NCI-H2196 treated with DMSO at 0.1 percent for 48 hours (cell line): ENCODE data around the gene PDS5B.
"Not testable (repeated sequence)": the region's sequence is repeated elsewhere in the genome, so short reads cannot be mapped to it uniquely, and the experiment has no call there.

Experiments
- DNase-seq: peaks from one replicate; lab custom pipeline; 2025; ENCODE audit not compliant: unreplicated experiment; lab: John Stamatoyannopoulos, UW

The PDS5B gene

GRCh38 chr13:32781906-32782305 is 195.7 kb downstream of the PDS5B start:
- no peak for DNase-seq

GRCh38 chr13:32783067-32783466 is 196.8 kb downstream of the PDS5B start:
- no peak for DNase-seq

DNA sequence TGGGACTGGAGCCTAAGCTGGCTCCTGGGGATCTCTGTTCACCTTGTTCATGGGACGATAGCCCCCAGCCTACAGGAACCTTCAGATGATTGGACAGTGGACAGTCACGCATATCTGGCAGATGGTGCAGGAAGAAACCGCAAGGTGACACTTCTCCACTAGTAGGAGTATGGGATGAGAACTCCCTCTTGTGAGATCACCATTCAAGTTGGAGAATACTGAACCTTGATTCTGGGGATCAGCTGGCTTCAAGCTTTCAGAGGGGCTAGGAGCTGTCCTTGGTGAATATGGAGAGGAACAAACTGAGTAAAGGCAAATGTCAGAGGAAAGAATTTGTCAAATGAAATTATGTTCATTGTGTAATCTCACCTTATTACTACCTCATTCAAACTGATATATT is 204.5 kb downstream of the PDS5B start:
- no peak for DNase-seq

- no peak for DNase-seq
Observed at GRCh38 chr13:32791545-32792172, 205.4 kb downstream of the PDS5B start.

DNA sequence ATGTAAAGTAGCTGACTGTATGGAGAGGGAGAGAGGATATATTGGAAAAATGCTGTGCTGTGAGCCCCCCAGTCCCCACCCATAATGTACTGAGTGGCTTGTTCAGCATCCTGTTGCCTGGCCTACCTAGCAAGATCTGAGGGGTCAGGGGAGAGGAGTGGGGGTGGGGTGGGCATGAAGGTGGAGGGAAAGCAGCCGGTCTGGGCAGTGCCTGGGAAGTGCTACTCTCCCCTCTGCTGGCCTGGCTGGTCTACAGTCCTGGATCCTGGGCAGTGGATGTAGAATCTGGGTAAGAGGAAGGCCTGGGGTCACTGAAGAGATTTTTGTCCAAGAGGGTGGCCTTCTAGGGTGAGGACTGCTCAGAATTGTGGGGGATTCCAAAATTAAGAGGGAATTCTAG is 210.5 kb downstream of the PDS5B start:
- DNase-seq: no peak

- no peak for DNase-seq
Observed at GRCh38 chr13:32802159-32802558, 215.9 kb downstream of the PDS5B start.

GRCh38 chr13:32804673-32805230 is 218.5 kb downstream of the PDS5B start:
- no peak for DNase-seq

GRCh38 chr13:32811297-32811800 is 225.1 kb downstream of the PDS5B start:
- DNase-seq: no peak

DNA sequence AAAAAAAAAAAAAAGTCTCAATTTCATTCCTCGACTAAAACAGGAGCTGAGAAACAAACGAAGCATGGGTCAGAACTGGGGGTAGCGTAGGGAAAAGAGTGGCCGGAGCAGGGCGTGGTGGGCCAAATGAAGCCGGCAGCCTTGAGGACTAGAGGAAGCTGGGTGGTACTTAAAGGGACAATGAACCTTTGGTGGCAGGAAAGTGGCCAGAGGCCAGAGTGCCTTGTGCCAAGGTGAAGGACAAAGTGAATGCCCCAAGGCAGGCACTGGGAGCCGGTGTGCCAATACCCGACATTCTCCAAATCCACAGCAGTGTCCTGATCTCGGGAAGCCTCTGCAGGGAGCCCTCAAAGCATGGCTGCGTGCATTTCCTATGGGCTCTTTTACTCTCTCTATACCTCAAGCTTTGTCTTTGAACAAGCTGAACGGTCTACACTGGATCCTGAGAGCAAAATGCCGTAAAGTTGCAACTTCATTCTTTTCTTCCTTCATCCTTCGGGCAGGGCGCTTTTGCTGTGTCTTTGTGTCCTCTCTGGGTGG is 235.0 kb downstream of the PDS5B start:
- DNase-seq: no peak

DNA sequence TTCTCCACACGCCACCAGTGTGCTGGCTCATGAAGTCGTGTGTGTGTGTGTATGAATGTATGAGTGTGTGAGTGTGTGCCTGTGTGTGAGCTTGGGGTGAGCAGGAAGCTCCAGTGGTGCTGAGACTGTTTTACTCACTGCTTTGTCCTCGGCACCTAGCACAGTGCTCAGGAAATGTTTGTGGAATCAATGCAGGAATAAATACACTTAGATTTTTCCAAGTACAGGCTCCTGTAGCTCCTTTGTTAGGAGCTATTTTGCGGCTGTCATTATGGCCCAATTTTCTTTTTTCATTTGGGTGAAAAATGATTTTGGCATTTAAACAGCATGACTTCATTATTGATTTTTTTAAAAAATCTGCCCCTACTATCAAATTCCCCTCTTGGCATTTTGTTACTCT is 236.5 kb downstream of the PDS5B start:
- no peak for DNase-seq

GRCh38 chr13:32823597-32823996 is 237.3 kb downstream of the PDS5B start:
- no peak for DNase-seq

DNA sequence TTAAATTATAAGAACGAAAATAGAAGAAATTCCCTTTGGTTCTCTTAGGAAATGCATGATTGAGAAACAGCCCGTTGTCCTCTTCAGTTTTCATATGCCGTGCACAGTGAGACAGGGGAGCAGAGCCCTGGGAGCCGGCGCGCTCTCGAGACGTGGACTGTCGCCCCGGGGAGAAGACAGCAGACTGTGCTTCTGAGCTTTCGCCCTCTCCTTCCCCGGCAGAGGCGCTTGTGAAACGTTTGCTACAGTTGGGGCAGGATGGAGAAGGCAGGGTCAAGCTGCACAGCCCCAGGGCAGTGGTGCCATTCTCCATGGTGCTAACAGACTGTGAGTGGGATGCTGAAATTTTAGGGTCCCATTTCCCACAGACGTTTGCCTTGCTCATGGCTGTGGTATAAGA is 237.8 kb downstream of the PDS5B start:
- DNase-seq: no peak

- DNase-seq: no peak
Observed at GRCh38 chr13:32824675-32825074, 238.4 kb downstream of the PDS5B start.

GRCh38 chr13:32825481-32825880 is 239.2 kb downstream of the PDS5B start:
- DNase-seq: no peak

- DNase-seq: not testable (repeated sequence)
Observed at GRCh38 chr13:32826372-32826771, 240.1 kb downstream of the PDS5B start.
